ENCODE data around the gene LMNTD2.

Gene LMNTD2

GRCh38 chr11:534396-535209, 25.9 kb downstream of the LMNTD2 start:
- TF ChIP-seq, protein P1, sequence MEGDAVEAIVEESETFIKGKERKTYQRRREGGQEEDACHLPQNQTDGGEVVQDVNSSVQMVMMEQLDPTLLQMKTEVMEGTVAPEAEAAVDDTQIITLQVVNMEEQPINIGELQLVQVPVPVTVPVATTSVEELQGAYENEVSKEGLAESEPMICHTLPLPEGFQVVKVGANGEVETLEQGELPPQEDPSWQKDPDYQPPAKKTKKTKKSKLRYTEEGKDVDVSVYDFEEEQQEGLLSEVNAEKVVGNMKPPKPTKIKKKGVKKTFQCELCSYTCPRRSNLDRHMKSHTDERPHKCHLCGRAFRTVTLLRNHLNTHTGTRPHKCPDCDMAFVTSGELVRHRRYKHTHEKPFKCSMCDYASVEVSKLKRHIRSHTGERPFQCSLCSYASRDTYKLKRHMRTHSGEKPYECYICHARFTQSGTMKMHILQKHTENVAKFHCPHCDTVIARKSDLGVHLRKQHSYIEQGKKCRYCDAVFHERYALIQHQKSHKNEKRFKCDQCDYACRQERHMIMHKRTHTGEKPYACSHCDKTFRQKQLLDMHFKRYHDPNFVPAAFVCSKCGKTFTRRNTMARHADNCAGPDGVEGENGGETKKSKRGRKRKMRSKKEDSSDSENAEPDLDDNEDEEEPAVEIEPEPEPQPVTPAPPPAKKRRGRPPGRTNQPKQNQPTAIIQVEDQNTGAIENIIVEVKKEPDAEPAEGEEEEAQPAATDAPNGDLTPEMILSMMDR (IDR thresholded peaks at IDR 0.05; ENCODE audit: low read depth, low read length): no peak
- no peak for DNase-seq (ENCODE audit: extremely low read depth, low read depth)

DNA sequence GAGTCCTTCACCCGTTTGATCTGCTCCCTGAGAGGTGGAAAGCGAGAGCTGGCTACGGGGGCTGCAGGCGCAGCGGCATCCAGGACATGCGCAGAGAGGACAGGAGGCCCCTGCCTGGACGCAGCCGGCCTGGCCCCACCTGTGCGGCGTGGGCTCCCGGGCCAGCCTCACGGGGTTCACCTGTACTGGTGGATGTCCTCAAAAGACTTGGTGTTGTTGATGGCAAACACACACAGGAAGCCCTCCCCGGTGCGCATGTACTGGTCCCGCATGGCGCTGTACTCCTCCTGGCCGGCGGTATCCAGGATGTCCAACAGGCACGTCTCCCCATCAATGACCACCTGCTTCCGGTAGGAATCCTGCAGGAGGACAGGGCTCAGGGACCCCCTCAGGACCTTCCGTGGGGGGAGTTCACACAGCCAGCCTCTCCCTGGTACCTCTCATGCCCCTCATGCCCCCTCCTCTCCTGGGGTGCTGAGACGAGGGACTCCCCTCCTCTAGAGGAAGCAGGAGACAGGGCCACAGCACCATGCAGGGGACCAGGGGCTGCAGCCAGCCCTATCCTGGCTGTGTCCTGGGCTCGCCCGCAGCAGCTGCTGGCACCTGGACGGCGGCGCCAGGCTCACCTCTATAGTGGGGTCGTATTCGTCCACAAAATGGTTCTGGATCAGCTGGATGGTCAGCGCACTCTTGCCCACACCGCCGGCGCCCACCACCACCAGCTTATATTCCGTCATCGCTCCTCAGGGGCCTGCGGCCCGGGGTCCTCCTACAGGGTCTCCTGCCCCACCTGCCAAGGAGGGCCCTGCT, 26.7 kb downstream of the LMNTD2 start:
- no peak for DNase-seq (ENCODE audit: extremely low read depth, low read depth)
- TF ChIP-seq, protein P1 (IDR thresholded peaks at IDR 0.05; ENCODE audit: low read depth, low read length): no peak

GRCh38 chr11:532986-533585, 27.5 kb downstream of the LMNTD2 start:
- TF ChIP-seq, protein P1 (IDR thresholded peaks at IDR 0.05; ENCODE audit: low read depth, low read length): no peak
- DNase-seq (ENCODE audit: extremely low read depth, low read depth): no peak

- TF ChIP-seq, protein P1 (IDR thresholded peaks at IDR 0.05; ENCODE audit: low read depth, low read length): no peak
- DNase-seq (ENCODE audit: extremely low read depth, low read depth): no peak
Observed at GRCh38 chr11:532527-532985, 28.0 kb downstream of the LMNTD2 start.

GRCh38 chr11:531919-532526, 28.5 kb downstream of the LMNTD2 start:
- TF ChIP-seq, protein P1 (IDR thresholded peaks at IDR 0.05; ENCODE audit: low read depth, low read length): no peak
- DNase-seq (ENCODE audit: extremely low read depth, low read depth): no peak

DNA sequence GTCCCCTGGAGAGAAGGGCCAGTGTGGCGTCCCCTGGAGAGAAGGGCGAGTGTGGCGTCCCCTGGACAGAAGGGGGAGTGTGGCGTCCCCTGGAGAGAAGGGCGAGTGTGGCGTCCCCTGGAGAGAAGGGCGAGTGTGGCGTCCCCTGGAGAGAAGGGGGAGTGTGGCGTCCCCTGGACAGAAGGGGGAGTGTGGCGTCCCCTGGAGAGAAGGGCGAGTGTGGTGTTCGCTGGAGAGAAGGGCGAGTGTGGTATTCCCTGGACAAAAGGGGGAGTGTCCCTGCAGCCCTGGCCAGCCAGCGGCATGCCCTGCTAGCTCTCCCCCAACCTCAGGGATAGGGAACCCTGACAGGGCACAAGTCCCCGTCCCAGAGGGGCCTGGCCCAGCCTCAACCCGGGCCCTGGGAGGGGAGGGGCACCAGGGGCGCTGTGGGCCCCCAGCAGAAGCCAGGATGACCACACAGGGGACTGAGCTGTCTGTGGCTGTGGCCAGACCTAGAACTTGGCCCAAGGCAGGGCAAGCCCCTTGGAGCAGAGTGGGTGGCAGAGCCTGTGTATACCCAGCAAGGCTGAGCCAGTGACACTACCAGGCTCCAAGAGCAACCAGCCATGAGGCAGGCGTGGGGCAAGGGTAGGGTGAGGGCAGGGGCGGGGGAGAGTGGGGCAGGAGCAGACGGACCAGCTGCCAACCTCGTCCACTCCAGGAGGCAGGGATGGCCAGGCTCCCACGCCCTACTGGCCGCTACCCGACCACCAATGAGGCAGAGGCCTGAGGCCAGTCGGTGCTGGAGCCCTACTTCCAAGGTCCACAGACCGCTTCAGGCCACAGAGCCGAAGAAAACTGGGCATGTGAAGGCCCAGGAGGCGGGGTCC, 29.3 kb downstream of the LMNTD2 start:
- no peak for DNase-seq (ENCODE audit: extremely low read depth, low read depth)
- TF ChIP-seq, protein P1 (IDR thresholded peaks at IDR 0.05; ENCODE audit: low read depth, low read length): no peak

Measured in AG09319 (cell line).